ENCODE measurements around the gene HNRNPDL. TPM values are rescaled to one million over a fixed set of nuclear protein-coding genes. Genes with fewer than 3 reads are reported as not detected.

HNRNPDL gene
- total RNA-seq, 1 experiment from 2014 or later = 346 TPM

DNA sequence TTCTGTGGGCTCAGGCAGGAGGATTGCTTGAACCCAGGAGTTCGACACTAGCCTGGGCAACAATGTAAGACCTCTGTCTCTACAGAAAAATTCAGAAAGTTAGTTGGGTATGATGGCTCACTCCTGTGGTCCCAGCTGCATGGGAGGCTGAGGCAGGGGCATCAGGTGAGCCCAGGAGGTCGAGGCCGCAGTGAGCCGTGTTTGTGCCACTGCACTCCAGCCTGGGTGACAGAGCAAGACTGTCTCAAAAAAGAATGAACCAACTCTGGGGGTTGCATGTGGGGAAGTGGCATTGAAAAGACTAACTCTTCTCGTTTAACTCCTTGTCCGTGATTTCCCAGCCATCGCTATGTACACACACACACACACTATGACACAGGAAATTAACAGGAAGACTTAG lies 27.0 kb upstream of the HNRNPDL start (continued):
- no peak for TF ChIP-seq FOXP1 (CRISPR knock-in tag; IDR thresholded peaks at IDR 0.05; ENCODE audit: borderline replicate concordance)
- TF ChIP-seq, protein P1, sequence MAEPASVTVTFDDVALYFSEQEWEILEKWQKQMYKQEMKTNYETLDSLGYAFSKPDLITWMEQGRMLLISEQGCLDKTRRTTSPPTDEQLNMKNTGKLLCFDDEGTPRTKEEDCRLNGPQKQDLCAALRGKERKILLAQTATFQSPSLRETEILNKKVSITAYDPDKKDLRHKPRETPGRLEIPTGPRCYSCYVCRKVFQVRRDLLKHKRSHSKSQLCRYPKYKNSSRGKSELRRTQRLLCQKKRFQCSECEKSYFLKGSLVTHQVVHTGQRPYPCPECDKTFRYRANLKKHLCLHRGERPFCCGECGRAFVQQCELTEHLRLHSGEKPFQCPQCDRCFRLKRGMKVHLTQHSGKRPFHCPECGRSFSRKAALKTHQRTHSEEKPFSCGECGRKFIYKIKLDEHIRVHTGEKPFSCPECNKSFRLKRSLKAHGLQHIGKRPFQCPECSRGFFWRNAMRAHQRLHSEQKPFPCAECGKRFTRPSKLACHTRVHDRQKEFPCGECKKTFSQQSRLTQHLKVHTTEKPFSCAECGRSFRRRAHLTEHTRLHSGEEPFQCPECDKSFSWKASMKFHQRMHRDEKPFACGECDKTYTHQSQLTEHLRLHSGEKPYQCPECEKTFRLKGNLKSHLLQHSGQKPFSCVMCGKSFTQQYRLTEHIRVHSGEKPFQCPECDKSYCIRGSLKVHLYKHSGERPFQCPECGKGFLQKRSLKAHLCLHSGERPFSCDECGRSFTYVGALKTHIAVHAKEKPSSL (CRISPR knock-in tag; conservative IDR thresholded peaks at IDR 0.05) = no peak
- TF ChIP-seq, protein P2, sequence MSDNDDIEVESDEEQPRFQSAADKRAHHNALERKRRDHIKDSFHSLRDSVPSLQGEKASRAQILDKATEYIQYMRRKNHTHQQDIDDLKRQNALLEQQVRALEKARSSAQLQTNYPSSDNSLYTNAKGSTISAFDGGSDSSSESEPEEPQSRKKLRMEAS (CRISPR knock-in tag; IDR thresholded peaks at IDR 0.05) = no peak
- TF ChIP-seq CREB1 (CRISPR knock-in tag; IDR thresholded peaks at IDR 0.05) = no peak
- no peak for TF ChIP-seq JUN (CRISPR knock-in tag; IDR thresholded peaks at IDR 0.05)
- no peak for TF ChIP-seq HMGA2 (CRISPR knock-in tag; IDR thresholded peaks at IDR 0.05)
- TF ChIP-seq, protein P3, sequence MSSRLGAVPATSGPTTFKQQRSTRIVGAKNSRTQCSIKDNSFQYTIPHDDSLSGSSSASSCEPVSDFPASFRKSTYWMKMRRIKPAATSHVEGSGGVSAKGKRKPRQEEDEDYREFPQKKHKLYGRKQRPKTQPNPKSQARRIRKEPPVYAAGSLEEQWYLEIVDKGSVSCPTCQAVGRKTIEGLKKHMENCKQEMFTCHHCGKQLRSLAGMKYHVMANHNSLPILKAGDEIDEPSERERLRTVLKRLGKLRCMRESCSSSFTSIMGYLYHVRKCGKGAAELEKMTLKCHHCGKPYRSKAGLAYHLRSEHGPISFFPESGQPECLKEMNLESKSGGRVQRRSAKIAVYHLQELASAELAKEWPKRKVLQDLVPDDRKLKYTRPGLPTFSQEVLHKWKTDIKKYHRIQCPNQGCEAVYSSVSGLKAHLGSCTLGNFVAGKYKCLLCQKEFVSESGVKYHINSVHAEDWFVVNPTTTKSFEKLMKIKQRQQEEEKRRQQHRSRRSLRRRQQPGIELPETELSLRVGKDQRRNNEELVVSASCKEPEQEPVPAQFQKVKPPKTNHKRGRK (CRISPR knock-in tag; IDR thresholded peaks at IDR 0.05; ENCODE audit: borderline replicate concordance) = no peak
- TF ChIP-seq EMX1 (CRISPR knock-in tag; IDR thresholded peaks at IDR 0.05) = no peak
- no peak for TF ChIP-seq CBFB (CRISPR knock-in tag; IDR thresholded peaks at IDR 0.05; ENCODE audit: low read depth)
- TF ChIP-seq, protein P4, sequence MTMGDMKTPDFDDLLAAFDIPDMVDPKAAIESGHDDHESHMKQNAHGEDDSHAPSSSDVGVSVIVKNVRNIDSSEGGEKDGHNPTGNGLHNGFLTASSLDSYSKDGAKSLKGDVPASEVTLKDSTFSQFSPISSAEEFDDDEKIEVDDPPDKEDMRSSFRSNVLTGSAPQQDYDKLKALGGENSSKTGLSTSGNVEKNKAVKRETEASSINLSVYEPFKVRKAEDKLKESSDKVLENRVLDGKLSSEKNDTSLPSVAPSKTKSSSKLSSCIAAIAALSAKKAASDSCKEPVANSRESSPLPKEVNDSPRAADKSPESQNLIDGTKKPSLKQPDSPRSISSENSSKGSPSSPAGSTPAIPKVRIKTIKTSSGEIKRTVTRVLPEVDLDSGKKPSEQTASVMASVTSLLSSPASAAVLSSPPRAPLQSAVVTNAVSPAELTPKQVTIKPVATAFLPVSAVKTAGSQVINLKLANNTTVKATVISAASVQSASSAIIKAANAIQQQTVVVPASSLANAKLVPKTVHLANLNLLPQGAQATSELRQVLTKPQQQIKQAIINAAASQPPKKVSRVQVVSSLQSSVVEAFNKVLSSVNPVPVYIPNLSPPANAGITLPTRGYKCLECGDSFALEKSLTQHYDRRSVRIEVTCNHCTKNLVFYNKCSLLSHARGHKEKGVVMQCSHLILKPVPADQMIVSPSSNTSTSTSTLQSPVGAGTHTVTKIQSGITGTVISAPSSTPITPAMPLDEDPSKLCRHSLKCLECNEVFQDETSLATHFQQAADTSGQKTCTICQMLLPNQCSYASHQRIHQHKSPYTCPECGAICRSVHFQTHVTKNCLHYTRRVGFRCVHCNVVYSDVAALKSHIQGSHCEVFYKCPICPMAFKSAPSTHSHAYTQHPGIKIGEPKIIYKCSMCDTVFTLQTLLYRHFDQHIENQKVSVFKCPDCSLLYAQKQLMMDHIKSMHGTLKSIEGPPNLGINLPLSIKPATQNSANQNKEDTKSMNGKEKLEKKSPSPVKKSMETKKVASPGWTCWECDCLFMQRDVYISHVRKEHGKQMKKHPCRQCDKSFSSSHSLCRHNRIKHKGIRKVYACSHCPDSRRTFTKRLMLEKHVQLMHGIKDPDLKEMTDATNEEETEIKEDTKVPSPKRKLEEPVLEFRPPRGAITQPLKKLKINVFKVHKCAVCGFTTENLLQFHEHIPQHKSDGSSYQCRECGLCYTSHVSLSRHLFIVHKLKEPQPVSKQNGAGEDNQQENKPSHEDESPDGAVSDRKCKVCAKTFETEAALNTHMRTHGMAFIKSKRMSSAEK (CRISPR knock-in tag; IDR thresholded peaks at IDR 0.05; ENCODE audit: borderline replicate concordance) = no peak
- no peak for TF ChIP-seq KAT7 (CRISPR knock-in tag; IDR thresholded peaks at IDR 0.05; ENCODE audit: borderline replicate concordance)
- TF ChIP-seq, protein P5, sequence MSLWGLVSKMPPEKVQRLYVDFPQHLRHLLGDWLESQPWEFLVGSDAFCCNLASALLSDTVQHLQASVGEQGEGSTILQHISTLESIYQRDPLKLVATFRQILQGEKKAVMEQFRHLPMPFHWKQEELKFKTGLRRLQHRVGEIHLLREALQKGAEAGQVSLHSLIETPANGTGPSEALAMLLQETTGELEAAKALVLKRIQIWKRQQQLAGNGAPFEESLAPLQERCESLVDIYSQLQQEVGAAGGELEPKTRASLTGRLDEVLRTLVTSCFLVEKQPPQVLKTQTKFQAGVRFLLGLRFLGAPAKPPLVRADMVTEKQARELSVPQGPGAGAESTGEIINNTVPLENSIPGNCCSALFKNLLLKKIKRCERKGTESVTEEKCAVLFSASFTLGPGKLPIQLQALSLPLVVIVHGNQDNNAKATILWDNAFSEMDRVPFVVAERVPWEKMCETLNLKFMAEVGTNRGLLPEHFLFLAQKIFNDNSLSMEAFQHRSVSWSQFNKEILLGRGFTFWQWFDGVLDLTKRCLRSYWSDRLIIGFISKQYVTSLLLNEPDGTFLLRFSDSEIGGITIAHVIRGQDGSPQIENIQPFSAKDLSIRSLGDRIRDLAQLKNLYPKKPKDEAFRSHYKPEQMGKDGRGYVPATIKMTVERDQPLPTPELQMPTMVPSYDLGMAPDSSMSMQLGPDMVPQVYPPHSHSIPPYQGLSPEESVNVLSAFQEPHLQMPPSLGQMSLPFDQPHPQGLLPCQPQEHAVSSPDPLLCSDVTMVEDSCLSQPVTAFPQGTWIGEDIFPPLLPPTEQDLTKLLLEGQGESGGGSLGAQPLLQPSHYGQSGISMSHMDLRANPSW (CRISPR knock-in tag; conservative IDR thresholded peaks at IDR 0.05; ENCODE audit: low read depth) = no peak
- TF ChIP-seq NFYB (CRISPR knock-in tag; conservative IDR thresholded peaks at IDR 0.05; ENCODE audit: low read depth) = no peak
- TF ChIP-seq ZNF396 (CRISPR knock-in tag; IDR thresholded peaks at IDR 0.05; ENCODE audit: borderline replicate concordance) = no peak

DNA sequence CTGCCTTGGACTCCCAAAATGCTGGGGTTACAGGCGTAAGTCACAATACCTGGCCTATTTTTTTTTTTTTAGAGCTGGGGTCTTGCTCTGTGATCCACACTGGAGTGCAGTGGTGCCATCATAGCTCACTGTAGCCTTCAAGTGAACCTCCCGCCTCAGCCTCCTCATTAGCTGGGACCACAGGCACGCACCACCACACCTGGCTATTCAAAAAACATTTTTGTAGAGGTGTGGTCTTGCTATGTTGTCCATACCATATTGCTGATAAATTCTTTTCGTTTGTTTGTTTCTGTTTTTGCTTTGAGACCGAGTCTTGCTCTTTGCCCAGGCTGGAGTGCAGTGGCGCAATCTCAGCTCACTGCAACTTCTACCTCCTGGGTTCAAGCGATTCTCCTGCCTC lies 21.8 kb upstream of the HNRNPDL start:
- H3K4me1 Mint-ChIP-seq = peaks cover 8% of the 10 kb centered on the region
- H3K4me3 Mint-ChIP-seq = no peak overlapping the region
- H3K27ac Mint-ChIP-seq = no peak overlapping the region
- ATAC-seq (no peak), DNase-seq (ENCODE audit: low spot score) (no peak)
- H3K36me3 Mint-ChIP-seq = peaks cover 81% of the 10 kb centered on the region
- no peaks in the 10 kb centered on the region for H3K9me3 Mint-ChIP-seq
- no peaks in the 10 kb centered on the region for H3K27me3 Mint-ChIP-seq (ENCODE audit: low read depth)
- POLR2A ChIA-PET = no interaction called here
- CTCF ChIA-PET = no interaction called here
- no peak for TF ChIP-seq ATF1 (CRISPR knock-in tag; IDR thresholded peaks at IDR 0.05)
- no peak for TF ChIP-seq CREB1 (CRISPR knock-in tag; IDR thresholded peaks at IDR 0.05)
- TF ChIP-seq, protein P6, sequence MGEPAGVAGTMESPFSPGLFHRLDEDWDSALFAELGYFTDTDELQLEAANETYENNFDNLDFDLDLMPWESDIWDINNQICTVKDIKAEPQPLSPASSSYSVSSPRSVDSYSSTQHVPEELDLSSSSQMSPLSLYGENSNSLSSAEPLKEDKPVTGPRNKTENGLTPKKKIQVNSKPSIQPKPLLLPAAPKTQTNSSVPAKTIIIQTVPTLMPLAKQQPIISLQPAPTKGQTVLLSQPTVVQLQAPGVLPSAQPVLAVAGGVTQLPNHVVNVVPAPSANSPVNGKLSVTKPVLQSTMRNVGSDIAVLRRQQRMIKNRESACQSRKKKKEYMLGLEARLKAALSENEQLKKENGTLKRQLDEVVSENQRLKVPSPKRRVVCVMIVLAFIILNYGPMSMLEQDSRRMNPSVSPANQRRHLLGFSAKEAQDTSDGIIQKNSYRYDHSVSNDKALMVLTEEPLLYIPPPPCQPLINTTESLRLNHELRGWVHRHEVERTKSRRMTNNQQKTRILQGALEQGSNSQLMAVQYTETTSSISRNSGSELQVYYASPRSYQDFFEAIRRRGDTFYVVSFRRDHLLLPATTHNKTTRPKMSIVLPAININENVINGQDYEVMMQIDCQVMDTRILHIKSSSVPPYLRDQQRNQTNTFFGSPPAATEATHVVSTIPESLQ (CRISPR knock-in tag; IDR thresholded peaks at IDR 0.05) = no peak
- TF ChIP-seq OVOL2 (CRISPR knock-in tag; IDR thresholded peaks at IDR 0.05; ENCODE audit: borderline replicate concordance) = no peak
- no peak for TF ChIP-seq ZNF232 (CRISPR knock-in tag; IDR thresholded peaks at IDR 0.05)
- TF ChIP-seq, protein P7, sequence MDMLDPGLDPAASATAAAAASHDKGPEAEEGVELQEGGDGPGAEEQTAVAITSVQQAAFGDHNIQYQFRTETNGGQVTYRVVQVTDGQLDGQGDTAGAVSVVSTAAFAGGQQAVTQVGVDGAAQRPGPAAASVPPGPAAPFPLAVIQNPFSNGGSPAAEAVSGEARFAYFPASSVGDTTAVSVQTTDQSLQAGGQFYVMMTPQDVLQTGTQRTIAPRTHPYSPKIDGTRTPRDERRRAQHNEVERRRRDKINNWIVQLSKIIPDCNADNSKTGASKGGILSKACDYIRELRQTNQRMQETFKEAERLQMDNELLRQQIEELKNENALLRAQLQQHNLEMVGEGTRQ (CRISPR knock-in tag; IDR thresholded peaks at IDR 0.05) = no peak
- TF ChIP-seq GABPB1 (CRISPR knock-in tag; IDR thresholded peaks at IDR 0.05) = no peak
- no peak for TF ChIP-seq ELF4 (CRISPR knock-in tag; IDR thresholded peaks at IDR 0.05; ENCODE audit: low read depth)
- no peak for TF ChIP-seq MXD4 (CRISPR knock-in tag; IDR thresholded peaks at IDR 0.05; ENCODE audit: borderline replicate concordance)
- TF ChIP-seq SP1 (CRISPR knock-in tag; conservative IDR thresholded peaks at IDR 0.05) = no peak
- TF ChIP-seq NR2C2 (CRISPR knock-in tag; IDR thresholded peaks at IDR 0.05) = no peak
- TF ChIP-seq NFYB (CRISPR knock-in tag; conservative IDR thresholded peaks at IDR 0.05; ENCODE audit: low read depth) = no peak

Data from WTC11 (cell line).